H1 (cell line): ENCODE results near the gene LHPP. TPM values are rescaled to one million over a fixed set of nuclear protein-coding genes. Genes with fewer than 3 reads are reported as not detected.

Experiments
- CTCF ChIA-PET: fragments of 300-600 bp; sonication (Branson Sonifier 250); formaldehyde crosslinking; loops from one replicate; lab custom pipeline; 2021; ENCODE audit not compliant: partially characterized antibody; lab: Charles Lee
- POLR2A ChIA-PET: fragments of 300-600 bp; sonication (Branson Sonifier 250); formaldehyde crosslinking; loops from one replicate; lab custom pipeline; 2021; ENCODE audit warnings: inconsistent platforms; ENCODE audit not compliant: partially characterized antibody; lab: Charles Lee
- DNase-seq, 2 experiments: peaks; one replicate each; pipeline versions ENCODE4 v3.0.0 to v3.0.0-alpha.2; 2010 to 2022; ENCODE audit warnings: low spot score in 2 of 2, low read depth in 1 of 2, mixed read lengths in 1 of 2
- FAIRE-seq: peaks from 2 replicates; lab custom pipeline; 2011; peaks lifted over from hg19 to GRCh38; lab: Jason Lieb, UNC
- H2AFZ ChIP-seq: 2 replicates; pipeline ENCODE4 v1.8.1; 2012; ENCODE audit warnings: low read length, inconsistent platforms
- H2AK5ac ChIP-seq: 2 replicates; pipeline ENCODE4 v1.6.1; 2013; ENCODE audit warnings: low read depth, low read length
- H2BK120ac ChIP-seq: replicated peaks from 2 replicates; pipeline ENCODE3; 2013; ENCODE audit warnings: low read depth, low read length, inconsistent platforms
- H2BK12ac ChIP-seq: 2 replicates; pipeline ENCODE4 v1.6.1; 2013; ENCODE audit warnings: low read depth, low read length
- H2BK15ac ChIP-seq: 2 replicates; pipeline ENCODE4 v1.6.1; 2013; ENCODE audit warnings: low read length
- H2BK20ac ChIP-seq: 2 replicates; pipeline ENCODE4 v1.6.1; 2013; ENCODE audit warnings: low read length
- H2BK5ac ChIP-seq: 2 replicates; pipeline ENCODE4 v1.6.1; 2013; ENCODE audit warnings: low read depth, low read length
- H3K14ac ChIP-seq: 2 replicates; pipeline ENCODE4 v1.6.1; 2013; ENCODE audit warnings: inconsistent platforms; ENCODE audit not compliant: insufficient read length
- H3K18ac ChIP-seq: 2 replicates; pipeline ENCODE4 v1.6.1; 2013; ENCODE audit warnings: low read length; ENCODE audit errors: extremely low read depth
- H3K23ac ChIP-seq: 2 replicates; pipeline ENCODE4 v1.6.1; 2013; ENCODE audit warnings: inconsistent platforms; ENCODE audit not compliant: insufficient read length
- H3K23me2 ChIP-seq: 2 replicates; pipeline ENCODE4 v1.6.1; 2013; ENCODE audit warnings: low read depth, low read length
- H3K27ac ChIP-seq: 2 replicates; pipeline ENCODE4 v1.6.1; 2011; ENCODE audit warnings: low read depth, low read length, inconsistent platforms
- H3K27me3 ChIP-seq, 4 experiments: replicated peaks in 1 of 4; 1 replicate in 1 of 4; 2 replicates in 3 of 4; pipeline versions ENCODE4 v1.6.1 to v1.8.1; 2011 to 2013; ENCODE audit warnings: low read length in 3 of 4, mild to moderate bottlenecking in 3 of 4, inconsistent platforms in 2 of 4, mixed read lengths in 2 of 4, moderate library complexity in 1 of 4; ENCODE audit not compliant: control insufficient read depth in 3 of 4, insufficient read depth in 3 of 4; ENCODE audit errors: extremely low read depth in 1 of 4
- H3K36me3 ChIP-seq, 4 experiments: 2 replicates each; pipeline versions ENCODE4 v1.6.1 to v1.8.1; 2011 to 2013; ENCODE audit warnings: mild to moderate bottlenecking in 4 of 4, low read length in 3 of 4, moderate library complexity in 2 of 4, control low read depth in 1 of 4, inconsistent platforms in 1 of 4; ENCODE audit not compliant: insufficient read depth in 4 of 4, control insufficient read depth in 2 of 4
- H3K4ac ChIP-seq: replicated peaks from 2 replicates; pipeline ENCODE3; 2013; ENCODE audit warnings: low read length, low read depth, mixed read lengths, inconsistent platforms; ENCODE audit not compliant: insufficient read length
- H3K4me1 ChIP-seq, 4 experiments: replicated peaks in 1 of 4; 1 replicate in 1 of 4; 2 replicates in 3 of 4; pipeline versions ENCODE4 v1.6.1 to v1.8.1; 2011 to 2013; ENCODE audit warnings: low read length in 3 of 4, inconsistent platforms in 2 of 4, mixed read lengths in 1 of 4; ENCODE audit not compliant: insufficient read depth in 4 of 4, control insufficient read depth in 3 of 4
- H3K4me2 ChIP-seq, 2 experiments: 2 replicates each; pipeline versions ENCODE4 v1.6.1 to v1.8.1; 2011 to 2013; ENCODE audit warnings: low read depth in 2 of 2, low read length in 2 of 2, control low read depth in 1 of 2, inconsistent platforms in 1 of 2, mild to moderate bottlenecking in 1 of 2; ENCODE audit not compliant: insufficient read depth in 1 of 2
- H3K4me3 ChIP-seq, 4 experiments: fragments of 200-600, 300-600 bp in 1 of 4; sonication (generic), shearing (Covaris generic), sonication (Bioruptor Twin) in 1 of 4; 2 replicates each; pipeline versions ENCODE4 v1.5.1 to v1.8.1; 2011 to 2016; ENCODE audit warnings: low read length in 4 of 4, low read depth in 3 of 4, control low read depth in 2 of 4, inconsistent platforms in 2 of 4, mild to moderate bottlenecking in 2 of 4, mixed read lengths in 1 of 4, moderate library complexity in 1 of 4; ENCODE audit not compliant: insufficient read depth in 2 of 4; ENCODE audit errors: extremely low read depth in 1 of 4
- H3K56ac ChIP-seq: replicated peaks from 2 replicates; pipeline ENCODE3; 2013; ENCODE audit warnings: low read depth, mild to moderate bottlenecking, mixed read lengths, low read length, inconsistent platforms; ENCODE audit not compliant: insufficient read length
- H3K79me1 ChIP-seq: 2 replicates; pipeline ENCODE4 v1.6.1; 2013; ENCODE audit warnings: low read depth, low read length, control low read depth
- H3K79me2 ChIP-seq, 2 experiments: 2 replicates each; pipeline versions ENCODE4 v1.6.1 to v1.8.1; 2012 to 2013; ENCODE audit warnings: low read length in 2 of 2, mild to moderate bottlenecking in 2 of 2, inconsistent platforms in 1 of 2; ENCODE audit not compliant: insufficient read depth in 2 of 2, control insufficient read depth in 1 of 2
- H3K9ac ChIP-seq, 4 experiments: replicated peaks in 1 of 4; 1 replicate in 1 of 4; 2 replicates in 3 of 4; pipeline versions ENCODE4 v1.6.1 to v1.8.1; 2011 to 2013; ENCODE audit warnings: low read depth in 3 of 4, low read length in 3 of 4, control low read depth in 2 of 4, mild to moderate bottlenecking in 2 of 4, moderate library complexity in 2 of 4, inconsistent platforms in 1 of 4; ENCODE audit errors: extremely low read depth in 1 of 4
- H3K9me3 ChIP-seq, 2 experiments: 2 replicates each; pipeline versions ENCODE4 v1.6.1 to v1.8.1; 2012 to 2013; ENCODE audit warnings: mild to moderate bottlenecking in 2 of 2, moderate library complexity in 2 of 2, control low read depth in 1 of 2, inconsistent platforms in 1 of 2, low read depth in 1 of 2, low read length in 1 of 2, mixed read lengths in 1 of 2; ENCODE audit not compliant: insufficient read depth in 2 of 2
- H4K20me1 ChIP-seq, 2 experiments: replicated peaks in 1 of 2; 2 replicates each; pipeline versions ENCODE3 to v1.8.1; 2011 to 2013; ENCODE audit warnings: inconsistent platforms in 2 of 2, low read length in 2 of 2, mild to moderate bottlenecking in 1 of 2; ENCODE audit not compliant: insufficient read depth in 2 of 2, control insufficient read depth in 1 of 2
- H4K5ac ChIP-seq: 2 replicates; pipeline ENCODE4 v1.6.1; 2013; ENCODE audit warnings: low read length, low read depth, mixed read lengths, inconsistent platforms; ENCODE audit not compliant: insufficient read length
- H4K8ac ChIP-seq: 2 replicates; pipeline ENCODE4 v1.8.0; 2013; ENCODE audit warnings: mild to moderate bottlenecking, moderate library complexity, low read length, inconsistent platforms; ENCODE audit not compliant: insufficient read depth; ENCODE audit errors: extremely low read depth
- H4K91ac ChIP-seq: replicated peaks from 2 replicates; pipeline ENCODE3; 2013; ENCODE audit warnings: low read length, mixed read lengths, inconsistent platforms; ENCODE audit not compliant: insufficient read length
- GABPA ChIP-seq: IDR thresholded peaks from 2 replicates; pipeline ENCODE4 v1.6.1; 2011; ENCODE audit warnings: mild to moderate bottlenecking, low read length, moderate library complexity, borderline replicate concordance; ENCODE audit not compliant: insufficient read depth
- POLR2AphosphoS5 ChIP-seq: IDR thresholded peaks from 2 replicates; pipeline ENCODE4 v1.6.1; 2011; ENCODE audit warnings: low read depth, low read length
- RBBP5 ChIP-seq: IDR thresholded peaks from 2 replicates; pipeline ENCODE4 v1.7.1; 2012; ENCODE audit warnings: low read depth, mild to moderate bottlenecking, inconsistent platforms, low read length, moderate library complexity, borderline replicate concordance
- RNF2 ChIP-seq: fragments of 200-900, 300-1000 bp; sonication (generic); IDR thresholded peaks from 2 replicates; pipeline ENCODE4 v1.7.1; 2016; ENCODE audit warnings: borderline replicate concordance, low read depth, mild to moderate bottlenecking, antibody characterized with exemption, low read length; ENCODE audit not compliant: poor library complexity, severe bottlenecking; ENCODE audit errors: missing control alignments
- RXRA ChIP-seq: IDR thresholded peaks from 2 replicates; pipeline ENCODE4 v1.6.1; 2011; ENCODE audit warnings: low read depth, mild to moderate bottlenecking, low read length, moderate library complexity; ENCODE audit not compliant: insufficient read depth
- YY1 ChIP-seq: IDR thresholded peaks from 2 replicates; pipeline ENCODE4 v1.6.1; 2011; ENCODE audit warnings: low read depth, mild to moderate bottlenecking, low read length
- WGBS, 2 experiments: shearing (Covaris generic) in 1 of 2; methylation state at CpG; one replicate each; pipeline versions ENCODE4 v1.1.6 to v1.1.7; 2013 to 2015; ENCODE audit warnings: low lambda C conversion rate in 2 of 2, mixed read lengths in 2 of 2, inconsistent platforms in 1 of 2, low coverage in 1 of 2, missing lambda C conversion rate in 1 of 2; ENCODE audit not compliant: insufficient replicate concordance in 2 of 2, insufficient coverage in 1 of 2, insufficient read length in 1 of 2; ENCODE audit errors: extremely low coverage in 1 of 2, missing lambda C conversion rate in 1 of 2; 5-methylcytosine and 5-hydroxymethylcytosine counted together
- polyA plus RNA-seq, 7 experiments: library from polyadenylated mRNA; depleted of rRNA in 3 of 7; stranded (reverse) in 5 of 7; unstranded in 2 of 7; fragments of >200 nt in 5 of 7; fragments of 200-250 nt in 2 of 7; gene quantifications; 1 replicate in 5 of 7; 2 replicates in 1 of 7; 4 replicates in 1 of 7; pipeline versions ENCODE4 v1.2.1 to v1.2.3, GENCODE V29; 2011 to 2013; ENCODE audit warnings: missing spikeins in 2 of 7, mixed read lengths in 2 of 7
- total RNA-seq: library from RNA; stranded (reverse); fragmentation: NEBNext Ultra II Directional; extraction: Animal tissue kit (Norgen Biotek cat#: 25700); gene quantifications from 2 replicates; pipeline ENCODE4 v1.2.1, GENCODE V29; 2021
- TF ChIP-seq, protein P1 (sequence below): IDR thresholded peaks from 2 replicates; pipeline ENCODE4 v1.6.1; 2011; ENCODE audit warnings: low read depth, mild to moderate bottlenecking, low read length; ENCODE audit not compliant: insufficient read depth

The LHPP gene
- total and polyA plus RNA-seq, 2 of the 8 experiments (the other 6 are each of a cell fraction or from before 2014, with no cell fraction given) = 26.0 to 45.0 TPM

- no peak overlapping the region for H3K56ac ChIP-seq
- H2BK12ac ChIP-seq = no peak overlapping the region
- H3K14ac ChIP-seq = no peak overlapping the region
- H4K20me1 ChIP-seq = no peaks in the 10 kb centered on the region
- H3K4me1 ChIP-seq = peaks cover 0 to 7% (median 2%) of the 10 kb centered on the region in 4 experiments; a peak in 3 of 7 replicates
- no peak overlapping the region for H2BK20ac ChIP-seq
- TF ChIP-seq YY1 = no peak
- TF ChIP-seq RXRA = no peak
- TF ChIP-seq POLR2AphosphoS5 = no peak
- TF ChIP-seq, protein P1, sequence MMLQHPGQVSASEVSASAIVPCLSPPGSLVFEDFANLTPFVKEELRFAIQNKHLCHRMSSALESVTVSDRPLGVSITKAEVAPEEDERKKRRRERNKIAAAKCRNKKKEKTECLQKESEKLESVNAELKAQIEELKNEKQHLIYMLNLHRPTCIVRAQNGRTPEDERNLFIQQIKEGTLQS = no peak
- TF ChIP-seq RNF2 = no peak
- no peak for TF ChIP-seq RBBP5
- no peak for TF ChIP-seq GABPA
- H2AK5ac ChIP-seq = no peak overlapping the region
- H3K4ac ChIP-seq = no peak overlapping the region
- H4K8ac ChIP-seq = peak overlapping the region; percentile 82
- no peak overlapping the region for H4K91ac ChIP-seq
- H3K23ac ChIP-seq = no peak overlapping the region
- H2BK15ac ChIP-seq = no peak overlapping the region
- no peak for DNase-seq
- no peak for FAIRE-seq
- H3K23me2 ChIP-seq = no peaks in the 10 kb centered on the region
- H4K5ac ChIP-seq = no peak overlapping the region
- H3K9me3 ChIP-seq = no peaks in the 10 kb centered on the region
- no peak overlapping the region for H2AFZ ChIP-seq
- no peak overlapping the region for H3K4me3 ChIP-seq
- H3K4me2 ChIP-seq = no peak overlapping the region
- no peaks in the 10 kb centered on the region for H3K79me1 ChIP-seq
- H3K27me3 ChIP-seq = no peaks in the 10 kb centered on the region
- H3K36me3 ChIP-seq = no peaks in the 10 kb centered on the region
- CTCF ChIA-PET = no interaction called here
- H3K18ac ChIP-seq = no peak overlapping the region
- 89% methylated on average over 15 of the region's 15 CpGs; no CpG with 5 or more reads in 1 of the 2 experiments for WGBS, 2 experiments
- H3K27ac ChIP-seq = no peak overlapping the region
- POLR2A ChIA-PET = no interaction called here
- no peaks in the 10 kb centered on the region for H3K79me2 ChIP-seq
- no peak overlapping the region for H2BK5ac ChIP-seq
- no peak overlapping the region for H2BK120ac ChIP-seq
- H3K9ac ChIP-seq = no peak overlapping the region
These were observed 56.7 kb downstream of the LHPP start for GRCh38 chr10:124518366-124518765.
